Naive thymus-derived CD4-positive, alpha-beta T cell (primary cell): ENCODE measurements around the gene RFFL. TPM values are rescaled to one million over a fixed set of nuclear protein-coding genes. Genes with fewer than 3 reads are reported as not detected.
"Not testable (repeated sequence)": the region's sequence is repeated elsewhere in the genome, so short reads cannot be mapped to it uniquely, and the experiment has no call there.

Experiments
- ATAC-seq: fragments of 150-1000 bp; cut with Tn5 transposase; 2 replicates; pipeline ENCODE4 v1.10.0; 2021; ENCODE audit warnings: mild to moderate bottlenecking, moderate library complexity
- CTCF ChIA-PET: fragments of 350-600 bp; sonication (Branson Sonifier 250); formaldehyde crosslinking; loops from one replicate; lab custom pipeline; 2021; ENCODE audit warnings: antibody characterized with exemption; lab: Charles Lee
- POLR2A ChIA-PET: fragments of 350-600 bp; sonication (Branson Sonifier 250); formaldehyde crosslinking; loops from one replicate; lab custom pipeline; 2021; ENCODE audit warnings: antibody characterized with exemption, inconsistent platforms; lab: Charles Lee
- DNase-seq, 9 donors: peaks; one replicate each; pipeline versions ENCODE4 v3.0.0 to v3.0.0-alpha.2; 2020 to 2022; ENCODE audit warnings: mixed read lengths in 1 of 9
- H3K27ac ChIP-seq: one replicate; pipeline ENCODE4 v1.7.0; 2013; ENCODE audit warnings: mild to moderate bottlenecking, low read depth, low read length, moderate library complexity
- H3K27me3 ChIP-seq, 2 donors: one replicate each; pipeline ENCODE4 v1.7.0; 2013; ENCODE audit warnings: low read length in 2 of 2, mild to moderate bottlenecking in 2 of 2, moderate library complexity in 2 of 2; ENCODE audit not compliant: control insufficient read depth in 2 of 2, insufficient read depth in 2 of 2
- H3K36me3 ChIP-seq, 3 experiments: 1 replicate in 2 of 3; 2 replicates in 1 of 3; pipeline ENCODE4 v1.7.0; 2013; ENCODE audit warnings: low read length in 3 of 3, mild to moderate bottlenecking in 3 of 3, moderate library complexity in 1 of 3; ENCODE audit not compliant: insufficient read depth in 3 of 3, control insufficient read depth in 2 of 3
- H3K4me1 ChIP-seq, 2 donors: one replicate each; pipeline ENCODE4 v1.7.0; 2013; ENCODE audit warnings: low read length in 2 of 2, mild to moderate bottlenecking in 2 of 2, moderate library complexity in 1 of 2; ENCODE audit not compliant: control insufficient read depth in 2 of 2, insufficient read depth in 2 of 2
- H3K4me3 ChIP-seq: 2 replicates; pipeline ENCODE4 v1.7.0; 2013; ENCODE audit warnings: mild to moderate bottlenecking, low read length
- H3K9me3 ChIP-seq, 3 experiments: 1 replicate in 2 of 3; 2 replicates in 1 of 3; pipeline ENCODE4 v1.7.0; 2013; ENCODE audit warnings: low read length in 3 of 3; ENCODE audit not compliant: control insufficient read depth in 2 of 3
- H3K27ac Mint-ChIP-seq, 9 donors: one replicate each; pipeline ENCODE4 v1.8.0; 2020 to 2022; ENCODE audit warnings: mixed read lengths in 9 of 9, mild to moderate bottlenecking in 8 of 9, moderate library complexity in 5 of 9, inconsistent platforms in 2 of 9
- H3K27me3 Mint-ChIP-seq, 5 donors: one replicate each; pipeline ENCODE4 v1.8.0; 2021 to 2022; ENCODE audit warnings: mixed read lengths in 5 of 5, mild to moderate bottlenecking in 1 of 5
- H3K36me3 Mint-ChIP-seq, 5 donors: one replicate each; pipeline ENCODE4 v1.8.0; 2020 to 2022; ENCODE audit warnings: mixed read lengths in 5 of 5, mild to moderate bottlenecking in 3 of 5, inconsistent platforms in 1 of 5
- H3K4me1 Mint-ChIP-seq, 7 donors: one replicate each; pipeline ENCODE4 v1.8.0; 2020 to 2022; ENCODE audit warnings: mixed read lengths in 7 of 7, mild to moderate bottlenecking in 3 of 7, inconsistent platforms in 1 of 7
- H3K4me3 Mint-ChIP-seq, 10 donors: one replicate each; pipeline ENCODE4 v1.8.0; 2020 to 2022; ENCODE audit warnings: mild to moderate bottlenecking in 10 of 10, mixed read lengths in 10 of 10, moderate library complexity in 6 of 10, inconsistent platforms in 2 of 10
- H3K9me3 Mint-ChIP-seq, 11 donors: one replicate each; pipeline ENCODE4 v1.8.0; 2020 to 2022; ENCODE audit warnings: mixed read lengths in 11 of 11, mild to moderate bottlenecking in 4 of 11, inconsistent platforms in 1 of 11, moderate library complexity in 1 of 11
- intact Hi-C, 2 donors: fragments of 100-400 bp; cut with micrococcal nuclease; formaldehyde crosslinking; loops; one replicate each; pipeline ENCODE4 v1.15.1; 2023
- polyA plus RNA-seq, 2 donors: library from polyadenylated mRNA; unstranded; fragments of 300-500 nt; fragmentation: Illumina TruSeq; gene quantifications; one replicate each; pipeline ENCODE4 v1.2.3, GENCODE V29; 2021
- total RNA-seq, 6 experiments: library from RNA in 5 of 6; stranded (reverse) in 5 of 6; gene quantifications; 1 replicate in 5 of 6; 2 replicates in 1 of 6; pipeline ENCODE4 v1.2.3 and lab custom pipeline; 2021 to 2026

The RFFL gene
- total and polyA plus RNA-seq, 7 experiments from 2014 or later = 36.4 to 74.7 (median 47.1) TPM

DNA sequence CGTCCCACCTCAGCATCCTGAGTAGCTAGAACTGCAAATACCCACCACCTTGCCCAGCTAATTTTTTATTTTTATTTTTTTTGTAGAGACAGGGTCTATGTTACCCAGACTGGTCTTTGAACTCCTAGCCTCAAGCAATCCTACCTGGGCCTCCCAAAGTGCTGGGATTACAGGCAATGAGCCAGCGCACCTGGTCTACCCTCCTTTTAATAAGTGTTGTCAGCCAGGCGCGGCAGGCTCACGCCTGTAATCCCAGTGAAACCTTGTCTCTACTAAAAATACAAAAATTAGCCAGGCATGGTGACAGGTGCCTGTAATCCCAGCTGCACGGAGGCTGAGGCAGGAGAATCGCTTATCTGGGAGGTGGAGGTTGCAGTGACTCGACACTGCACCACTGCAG, 19.3 kb downstream of the RFFL start:
- Histone ChIP-seq H3K4me3 (no peak overlapping the region), H3K27me3 (no peaks in the 10 kb centered on the region), H3K36me3 (no peaks in the 10 kb centered on the region), H3K27ac (peak overlapping the region; percentile 69), H3K4me1 (peaks cover 54 to 55% of the 10 kb centered on the region in 2 donors), H3K9me3 (no peaks in the 10 kb centered on the region)
- ChIA-PET POLR2A (interaction anchor here (0.7 to 2.0 kb wide), 5 partner anchors 10 to 21 kb away, joined by 3 to 7 read pairs (median 4); partner anchors contain the start of gene RFFL), CTCF (interaction anchor here (0.6 to 1.8 kb wide), 3 partner anchors 10 to 76 kb away, joined by 3 to 7 read pairs (median 5); partner anchors contain the start of gene RAD51D)
- Mint-ChIP-seq H3K9me3 (peaks cover 0 to 2% (median 0%) of the 10 kb centered on the region in 11 donors), H3K36me3 (peaks cover 7 to 23% (median 15%) of the 10 kb centered on the region in 5 donors), H3K4me3 (peak overlapping the region in 6 of 10 donors; percentile 12 to 86 (median 60)), H3K27ac (peak overlapping the region in 8 of 9 donors; percentile 85 to 97 (median 94)), H3K4me1 (peaks cover 40 to 84% (median 75%) of the 10 kb centered on the region in 7 donors), H3K27me3 (no peaks in the 10 kb centered on the region)
- DNase-seq = no peak
- ATAC-seq = no peak
- intact Hi-C loops = no loop called here

DNA sequence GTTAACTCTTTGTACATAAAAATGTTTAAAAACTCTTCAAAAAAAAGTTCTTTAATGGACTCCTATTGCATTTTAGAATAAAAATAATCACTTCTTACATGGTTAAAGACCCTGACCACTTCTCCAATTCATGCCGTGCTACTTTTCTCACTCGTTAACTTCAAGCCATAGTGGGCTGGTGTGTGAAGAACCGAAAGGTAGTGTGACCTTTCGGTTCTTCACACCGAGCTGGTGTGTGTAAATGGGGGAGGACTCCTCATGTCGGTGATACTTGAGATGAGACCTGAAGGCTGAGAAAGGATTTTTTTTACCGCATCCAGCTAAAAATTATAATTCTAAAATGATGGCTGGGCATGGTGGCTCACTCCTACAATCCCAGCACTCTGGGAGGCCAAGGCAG, 22.1 kb downstream of the RFFL start:
- intact Hi-C loops = no loop called here
- no peak overlapping the region for H3K27ac ChIP-seq
- H3K4me1 ChIP-seq = peaks cover 36 to 39% of the 10 kb centered on the region in 2 donors
- no peaks in the 10 kb centered on the region for H3K27me3 Mint-ChIP-seq
- peaks cover 0 to 28% (median 11%) of the 10 kb centered on the region in 5 donors for H3K36me3 Mint-ChIP-seq
- no peak overlapping the region for H3K4me3 Mint-ChIP-seq
- CTCF ChIA-PET = interaction anchor here (0.9 to 1.2 kb wide), 3 partner anchors 20 to 24 kb away, joined by 3 read pairs; no protein-coding TSS in a partner anchor
- DNase-seq = no peak
- no peak overlapping the region for H3K4me3 ChIP-seq
- H3K9me3 ChIP-seq = no peaks in the 10 kb centered on the region
- H3K27me3 ChIP-seq = no peaks in the 10 kb centered on the region
- H3K9me3 Mint-ChIP-seq = peaks cover 0 to 2% (median 0%) of the 10 kb centered on the region in 11 donors
- no peaks in the 10 kb centered on the region for H3K36me3 ChIP-seq
- POLR2A ChIA-PET = interaction anchor here (0.6 to 2.6 kb wide), 9 partner anchors 9 to 548 kb away, joined by 3 to 13 read pairs (median 3); partner anchors contain the start of gene RFFL
- peaks cover 25 to 81% (median 68%) of the 10 kb centered on the region in 7 donors for H3K4me1 Mint-ChIP-seq
- ATAC-seq = no peak
- H3K27ac Mint-ChIP-seq = peak overlapping the region in 4 of 9 donors; percentile 12 to 96 (median 56)

- no peak overlapping the region for H3K27ac ChIP-seq
- Mint-ChIP-seq H3K36me3 (peaks cover 0 to 27% (median 12%) of the 10 kb centered on the region in 5 donors), H3K9me3 (peaks cover 0 to 2% (median 0%) of the 10 kb centered on the region in 11 donors), H3K4me1 (peaks cover 9 to 63% (median 45%) of the 10 kb centered on the region in 7 donors), H3K27ac (no peak overlapping the region), H3K27me3 (no peaks in the 10 kb centered on the region), H3K4me3 (no peak overlapping the region)
- no peaks in the 10 kb centered on the region for H3K9me3 ChIP-seq
- no peak for DNase-seq
- ATAC-seq = no peak
- H3K27me3 ChIP-seq = no peaks in the 10 kb centered on the region
- no peaks in the 10 kb centered on the region for H3K36me3 ChIP-seq
- peaks cover 7 to 10% of the 10 kb centered on the region in 2 donors for H3K4me1 ChIP-seq
- H3K4me3 ChIP-seq = no peak overlapping the region
- POLR2A ChIA-PET = interaction anchor here (1.8 kb wide), 1 partner anchor 51 kb away, joined by 5 read pairs; no protein-coding TSS in a partner anchor
- CTCF ChIA-PET = no interaction called here
- intact Hi-C loops = loop anchor here in 1 of 2 donors (1.0 kb wide), 1 partner anchor 8 kb away; no protein-coding TSS in a partner anchor
These were observed 25.1 kb downstream of the RFFL start for GRCh38 chr17:35038453-35038852.

- DNase-seq = no peak
- no peak for ATAC-seq
- no peaks in the 10 kb centered on the region for H3K27me3 ChIP-seq
- CTCF ChIA-PET = no interaction called here
- peaks cover 3 to 28% (median 20%) of the 10 kb centered on the region in 5 donors for H3K36me3 Mint-ChIP-seq
- intact Hi-C loops = no loop called here
- no peak overlapping the region for H3K4me3 Mint-ChIP-seq
- peaks cover 3 to 6% of the 10 kb centered on the region in 2 donors for H3K4me1 ChIP-seq
- H3K9me3 ChIP-seq = no peaks in the 10 kb centered on the region
- no peaks in the 10 kb centered on the region for H3K9me3 Mint-ChIP-seq
- peak overlapping the region in 1 of 9 donors; percentile 28 for H3K27ac Mint-ChIP-seq
- H3K4me3 ChIP-seq = no peak overlapping the region
- H3K36me3 ChIP-seq = peaks cover 0 to 11% (median 5%) of the 10 kb centered on the region in 3 experiments
- POLR2A ChIA-PET = interaction anchor here (1.8 kb wide), 1 partner anchor 16 kb away, joined by 5 read pairs; no protein-coding TSS in a partner anchor
- H3K27me3 Mint-ChIP-seq = no peaks in the 10 kb centered on the region
- H3K4me1 Mint-ChIP-seq = peaks cover 18 to 47% (median 32%) of the 10 kb centered on the region in 7 donors
- H3K27ac ChIP-seq = no peak overlapping the region
These were observed 32.7 kb downstream of the RFFL start for GRCh38 chr17:35030780-35031179.

GRCh38 chr17:35028531-35029262, 34.8 kb downstream of the RFFL start:
- peaks cover 0 to 20% (median 10%) of the 10 kb centered on the region in 3 experiments for H3K36me3 ChIP-seq
- no peak overlapping the region for H3K27ac ChIP-seq
- no peak for DNase-seq
- peak; percentile 27 for ATAC-seq
- no peaks in the 10 kb centered on the region for H3K27me3 ChIP-seq
- H3K4me3 Mint-ChIP-seq = peak overlapping the region in 3 of 10 donors; percentile 2 to 58 (median 26)
- no peak overlapping the region for H3K4me3 ChIP-seq
- CTCF ChIA-PET = interaction anchor here (0.6 to 1.0 kb wide), 2 partner anchors 11 to 624 kb away, joined by 3 read pairs; no protein-coding TSS in a partner anchor
- H3K4me1 ChIP-seq = peaks cover 7 to 13% of the 10 kb centered on the region in 2 donors
- H3K4me1 Mint-ChIP-seq = peaks cover 21 to 60% (median 44%) of the 10 kb centered on the region in 7 donors
- H3K9me3 ChIP-seq = no peaks in the 10 kb centered on the region
- intact Hi-C loops = no loop called here
- POLR2A ChIA-PET = interaction anchor here (0.9 to 1.1 kb wide), 2 partner anchors 9 to 17 kb away, joined by 3 to 6 read pairs; no protein-coding TSS in a partner anchor
- H3K27ac Mint-ChIP-seq = peak overlapping the region; percentile 66 to 87 (median 68)
- H3K9me3 Mint-ChIP-seq = no peaks in the 10 kb centered on the region
- H3K36me3 Mint-ChIP-seq = peaks cover 3 to 33% (median 26%) of the 10 kb centered on the region in 5 donors
- no peaks in the 10 kb centered on the region for H3K27me3 Mint-ChIP-seq

GRCh38 chr17:35028097-35028496, 35.4 kb downstream of the RFFL start:
- intact Hi-C loops, H3K27me3 Mint-ChIP-seq, H3K9me3 ChIP-seq, H3K27ac ChIP-seq, POLR2A ChIA-PET, ATAC-seq, H3K27me3 ChIP-seq, DNase-seq, H3K9me3 Mint-ChIP-seq, H3K4me3 ChIP-seq, H3K4me3 Mint-ChIP-seq: not testable (repeated sequence)
- Mint-ChIP-seq H3K27ac (peak overlapping the region in 4 of 9 donors; percentile 31 to 80 (median 67)), H3K36me3 (peaks cover 3 to 31% (median 21%) of the 10 kb centered on the region in 5 donors), H3K4me1 (peaks cover 26 to 60% (median 46%) of the 10 kb centered on the region in 7 donors)
- Histone ChIP-seq H3K4me1 (peaks cover 13 to 19% of the 10 kb centered on the region in 2 donors), H3K36me3 (peaks cover 0 to 20% (median 10%) of the 10 kb centered on the region in 3 experiments)
- CTCF ChIA-PET = interaction anchor here (1.0 kb wide), 1 partner anchor 11 kb away, joined by 3 read pairs; no protein-coding TSS in a partner anchor
